HG03066 (cell line): ENCODE results near the gene RIC3.
"Not testable (repeated sequence)": the region's sequence is repeated elsewhere in the genome, so short reads cannot be mapped to it uniquely, and the experiment has no call there.

Experiments
- ATAC-seq: cut with Tn5 transposase; IDR thresholded peaks from one replicate; pipeline ENCODE4 v1.9.1; 2021; ENCODE audit warnings: low read depth; ENCODE audit not compliant: unreplicated experiment

RIC3 gene

DNA sequence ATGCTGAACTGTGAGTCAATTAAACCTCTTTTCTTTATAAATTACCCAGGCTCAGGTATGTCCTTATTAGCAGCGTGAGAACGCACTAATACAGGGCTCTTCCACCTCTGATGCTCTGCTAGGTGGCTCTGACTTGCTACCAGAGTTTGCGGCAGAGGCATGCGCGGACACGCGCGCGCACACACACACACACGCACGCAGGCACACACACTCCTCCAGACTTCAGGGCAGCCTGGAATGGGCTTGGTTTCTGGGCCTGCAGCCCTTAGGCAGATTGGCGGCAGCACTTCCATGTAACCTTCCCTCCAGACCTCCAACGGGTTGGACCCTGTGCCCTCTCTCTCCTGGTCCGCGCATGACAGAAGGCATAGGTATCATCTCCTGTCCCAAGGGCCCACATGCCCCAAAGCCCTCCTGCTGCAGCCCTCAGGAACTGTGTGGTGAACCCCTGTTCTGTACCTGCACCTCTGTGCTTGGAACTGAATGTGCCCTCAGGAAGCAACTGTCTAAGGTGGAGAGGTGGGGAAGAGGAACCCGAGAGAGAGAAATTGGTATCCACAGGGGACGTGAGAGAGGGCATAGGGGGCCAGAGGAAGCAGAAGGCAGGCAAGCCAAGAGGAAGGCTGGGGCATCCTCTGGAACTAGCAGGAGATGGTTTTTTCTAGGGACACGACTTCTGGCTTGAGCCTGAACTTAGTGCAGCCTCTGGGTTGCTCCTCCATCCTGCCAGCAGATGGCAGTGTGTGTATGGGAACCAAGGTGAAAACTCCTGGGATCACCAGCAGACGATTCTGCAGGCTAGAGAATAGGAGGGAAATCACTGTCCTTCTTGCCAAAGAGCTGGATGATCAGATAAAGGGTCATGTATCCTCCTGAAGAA, 23.4 kb upstream of the RIC3 start:
- ATAC-seq = no peak

DNA sequence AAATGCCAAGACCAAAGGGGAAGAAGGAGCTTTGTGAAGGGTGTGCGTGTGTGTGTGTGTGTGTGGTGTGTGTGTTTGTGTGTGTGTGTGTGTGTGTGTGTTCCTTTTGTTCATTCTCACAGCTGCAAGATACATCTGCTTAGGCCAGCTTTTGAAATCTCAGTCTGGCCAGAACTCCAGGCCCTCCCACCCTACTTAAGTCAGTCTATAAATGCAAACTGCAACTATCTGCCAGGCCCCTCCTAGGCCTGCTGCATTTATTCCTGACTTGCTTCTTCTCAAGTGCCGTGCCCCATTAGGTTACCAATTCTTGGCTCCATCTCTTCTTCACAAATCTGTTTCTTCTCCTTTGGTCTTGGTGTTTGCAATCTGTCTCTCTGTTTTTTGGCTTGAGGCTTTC, 21.6 kb upstream of the RIC3 start:
- no peak for ATAC-seq

DNA sequence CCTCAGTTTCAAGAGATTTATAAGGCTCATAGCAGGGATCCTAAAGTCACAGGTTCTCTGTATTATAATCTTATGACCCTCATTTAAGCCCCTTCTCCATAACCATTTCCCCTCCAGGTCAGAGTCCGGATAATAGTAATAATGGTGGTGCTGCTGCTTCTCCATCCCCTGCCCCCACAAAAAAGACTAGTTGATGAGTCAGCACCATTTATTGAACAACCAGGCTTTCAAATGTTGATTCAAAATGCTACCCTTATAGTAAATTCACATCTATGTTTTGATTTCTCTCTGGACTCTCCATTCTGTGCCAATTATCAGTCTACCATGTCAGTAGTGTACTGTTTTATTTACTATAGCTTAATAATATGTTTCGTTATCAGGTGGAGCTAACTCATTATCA, 17.6 kb upstream of the RIC3 start:
- ATAC-seq = no peak

DNA sequence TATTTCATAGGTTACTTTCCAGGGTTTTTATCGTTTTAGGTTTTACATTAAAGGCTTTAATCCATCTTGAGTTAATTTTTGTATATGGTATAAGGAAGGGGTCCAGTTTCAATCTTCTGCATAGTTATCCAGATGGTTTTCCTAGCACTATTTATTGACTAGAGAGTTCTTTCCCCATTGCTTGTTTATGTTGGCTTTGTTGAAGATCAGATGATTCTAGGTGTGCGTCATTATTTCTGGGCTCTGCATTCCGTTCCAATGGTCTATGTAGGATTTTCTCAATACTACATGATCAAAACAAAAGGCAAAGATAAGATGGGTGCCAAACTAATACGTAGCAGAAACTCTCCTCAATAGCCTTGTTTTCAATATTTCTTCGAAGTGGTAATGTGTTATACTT, 14.3 kb upstream of the RIC3 start:
- ATAC-seq = no peak

DNA sequence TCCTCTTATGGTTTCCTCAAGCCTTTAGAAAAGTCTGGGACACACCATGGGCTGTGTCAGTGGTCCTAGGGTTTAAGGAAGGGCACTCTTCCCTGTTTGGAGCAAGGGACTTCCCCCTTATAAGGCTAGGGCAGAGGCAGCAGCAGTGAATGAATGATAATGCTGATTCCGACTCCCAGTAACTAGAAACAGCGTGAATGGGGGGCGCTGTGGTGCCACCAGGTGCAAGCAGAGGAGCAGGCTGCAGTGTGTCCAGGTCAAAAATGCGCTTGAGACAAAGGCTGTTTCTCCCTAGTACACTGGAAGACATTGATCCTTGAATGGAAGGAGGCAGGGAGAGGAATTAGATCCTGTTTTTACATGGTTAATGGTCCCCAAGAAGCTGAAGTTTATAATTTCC, 11.6 kb upstream of the RIC3 start:
- no peak for ATAC-seq

DNA sequence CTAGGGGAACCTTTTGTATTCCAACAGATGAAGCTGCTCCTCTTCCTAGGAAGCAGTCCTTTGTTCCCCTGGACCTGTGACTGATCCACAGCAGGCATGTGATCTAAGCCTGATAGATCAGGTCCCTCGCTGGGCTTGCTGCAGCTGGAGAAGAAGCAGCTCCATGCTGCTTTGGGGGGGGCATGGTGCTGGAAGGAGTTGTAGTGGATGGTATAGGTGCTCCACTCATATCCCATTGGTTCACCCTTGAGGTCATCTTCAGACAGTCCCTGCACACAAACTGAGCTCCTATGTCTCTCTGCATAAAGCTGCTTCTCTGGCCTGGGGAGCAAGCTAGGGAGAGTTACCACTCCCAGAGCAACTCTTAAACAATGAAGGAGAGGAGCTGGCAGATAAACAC, 9.5 kb upstream of the RIC3 start:
- ATAC-seq = no peak

DNA sequence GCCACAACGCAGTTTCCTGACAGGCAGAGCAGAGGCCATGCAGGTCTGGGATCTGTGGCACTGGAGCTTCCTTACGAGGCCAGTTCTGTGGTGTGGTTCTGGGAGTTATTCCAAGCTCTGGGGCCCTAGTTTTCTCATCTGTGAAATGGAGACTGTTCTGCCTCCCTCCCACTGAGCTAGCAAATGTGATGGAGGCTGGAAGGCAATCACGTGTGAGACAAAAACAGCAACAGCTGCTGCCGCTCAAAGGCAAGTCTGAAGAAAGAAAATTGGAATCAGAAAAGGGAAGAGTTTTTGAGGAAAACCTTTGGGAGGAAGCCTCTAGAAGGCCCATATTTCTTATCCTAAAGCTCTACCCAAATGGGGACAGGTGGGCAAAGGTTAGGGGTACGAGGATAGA, 8.3 kb upstream of the RIC3 start:
- ATAC-seq = no peak

DNA sequence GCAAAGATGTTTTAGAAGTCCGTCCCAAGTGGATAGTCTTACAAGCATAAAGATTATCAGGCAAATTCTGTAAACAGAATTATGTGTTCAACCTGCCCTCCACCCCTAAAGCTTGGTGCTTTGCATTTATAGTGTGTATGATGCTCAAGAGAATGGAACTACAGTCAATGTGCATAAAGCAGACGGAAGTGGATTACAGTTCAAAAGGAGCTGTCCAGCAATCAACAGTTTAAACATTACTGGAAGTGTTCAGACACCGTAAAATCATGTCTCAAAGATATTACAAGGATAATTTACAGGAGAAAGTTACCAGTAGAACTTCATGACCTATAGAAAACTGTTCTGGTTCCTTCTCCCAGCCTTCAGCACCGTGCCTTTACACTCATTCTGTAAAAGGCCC, 1.0 kb downstream of the RIC3 start:
- no peak for ATAC-seq

DNA sequence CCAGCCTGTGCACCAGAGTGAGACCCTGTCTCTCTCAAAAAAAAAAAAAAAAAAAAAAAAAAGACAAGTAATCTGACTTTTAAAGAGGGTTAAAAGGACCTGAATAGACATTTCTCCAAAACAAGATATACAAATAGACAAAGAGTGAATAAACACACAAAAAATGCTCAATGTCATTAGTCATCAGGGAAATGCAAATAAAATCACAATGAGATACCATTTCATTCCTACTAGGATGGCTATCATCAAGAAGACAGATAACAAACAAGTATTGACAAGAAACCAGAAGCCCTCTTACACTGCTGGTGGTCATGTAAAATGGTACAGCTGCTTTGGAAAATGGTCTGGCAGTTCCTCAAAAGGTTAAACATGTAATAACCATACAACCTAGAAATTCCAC, 4.1 kb downstream of the RIC3 start:
- no peak for ATAC-seq

DNA sequence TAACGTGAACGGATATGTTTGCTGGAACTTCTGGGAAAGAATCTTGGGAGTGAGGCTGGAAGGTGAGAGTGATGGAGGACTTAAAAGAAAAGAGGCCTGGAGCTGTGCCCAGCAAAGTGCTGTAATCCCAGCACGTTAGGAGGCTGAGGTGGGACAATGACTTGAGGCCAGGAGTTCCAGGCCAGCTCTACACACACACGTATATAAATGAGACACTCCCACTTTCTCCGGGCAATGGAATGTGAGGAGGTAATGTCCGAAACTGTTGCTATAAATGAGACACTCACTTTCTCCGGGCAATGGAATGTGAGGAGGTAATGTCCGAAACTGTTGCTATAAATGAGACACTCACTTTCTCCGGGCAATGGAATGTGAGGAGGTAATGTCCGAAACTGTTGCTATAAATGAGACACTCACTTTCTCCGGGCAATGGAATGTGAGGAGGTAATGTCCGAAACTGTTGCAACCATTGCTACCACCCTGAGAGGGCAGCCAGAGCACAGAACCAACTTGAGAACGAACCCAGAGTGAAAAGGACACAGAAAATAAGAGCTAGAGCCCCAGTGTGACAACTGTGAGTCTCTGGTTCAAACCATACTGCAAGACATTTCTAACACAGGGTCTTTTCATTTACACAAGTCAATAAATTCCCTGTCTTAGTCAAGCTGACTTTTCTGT, 7.1 kb downstream of the RIC3 start:
- not testable (repeated sequence) for ATAC-seq

DNA sequence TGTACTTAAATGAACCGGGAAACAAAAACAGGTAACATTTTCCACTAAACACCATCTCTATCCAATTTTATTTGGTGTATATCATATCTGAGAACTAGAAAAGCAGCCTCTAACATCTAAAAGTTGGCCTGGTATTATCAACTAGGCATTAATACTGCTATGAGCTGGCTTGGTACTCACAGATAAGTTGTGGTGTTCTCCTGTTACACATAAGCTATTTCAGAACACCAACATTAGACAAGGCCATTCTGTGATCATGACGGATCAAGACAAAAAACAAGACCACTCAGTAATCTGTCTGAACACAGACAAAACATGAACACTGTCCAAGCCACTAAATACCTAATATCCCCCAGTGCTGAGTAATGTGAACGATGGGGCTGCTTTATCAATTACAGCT, 11.9 kb downstream of the RIC3 start:
- ATAC-seq = no peak

DNA sequence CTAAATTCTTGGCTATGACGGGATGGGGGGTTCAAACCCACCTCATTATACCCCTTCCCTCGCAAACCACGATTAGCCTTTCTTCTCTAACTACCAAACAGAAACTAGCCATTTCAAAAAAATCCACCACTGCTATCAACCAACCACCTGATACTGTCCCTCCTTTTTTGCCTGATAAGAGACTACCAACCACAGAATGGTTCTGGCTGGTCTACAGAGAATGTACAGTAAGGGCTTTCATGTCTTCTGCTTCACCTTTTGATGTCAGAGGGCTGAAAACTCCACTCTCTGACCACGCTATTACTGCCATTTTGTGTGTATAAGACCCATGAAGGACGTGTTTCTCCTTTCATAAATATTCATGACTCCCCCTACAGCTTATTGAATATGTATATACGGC, 19.1 kb downstream of the RIC3 start:
- no peak for ATAC-seq

DNA sequence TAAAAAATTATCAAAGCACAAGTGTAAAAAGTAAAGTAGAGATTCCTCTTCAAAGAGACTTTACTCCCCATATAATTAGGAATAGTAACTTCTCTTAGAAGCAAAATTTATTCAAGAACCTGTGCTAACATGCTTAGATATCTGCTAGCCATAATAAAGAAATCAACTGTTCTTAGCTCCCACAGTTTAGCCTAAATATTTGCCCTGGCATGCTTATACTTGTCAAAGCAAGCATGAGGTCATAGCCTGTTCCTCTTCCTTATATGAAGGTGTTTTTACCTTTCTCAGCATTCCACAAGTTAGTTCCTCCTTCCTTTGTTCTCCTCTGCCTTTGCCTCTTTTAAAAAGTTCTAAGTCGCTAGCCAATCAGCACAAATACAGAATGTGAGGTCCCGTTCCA, 30.3 kb downstream of the RIC3 start:
- ATAC-seq = no peak

DNA sequence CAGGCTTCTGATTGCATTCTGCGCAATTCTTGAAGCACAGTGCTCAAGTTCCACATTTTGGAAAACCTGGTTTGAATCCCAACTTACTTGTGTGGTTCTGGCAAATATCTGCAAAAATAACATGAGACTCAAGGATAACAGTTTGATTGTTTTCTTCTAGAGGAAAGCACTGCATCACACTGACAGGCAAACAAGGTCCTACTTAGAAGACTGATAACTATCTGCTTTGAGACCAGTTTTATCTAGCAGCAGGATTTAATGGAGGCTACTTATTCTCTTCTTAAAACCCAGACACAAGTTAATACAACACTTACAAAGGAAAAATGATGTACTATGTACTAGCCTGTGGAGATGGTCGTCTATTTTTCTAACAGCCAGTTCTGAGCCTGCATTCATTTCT, 41.4 kb downstream of the RIC3 start:
- no peak for ATAC-seq

DNA sequence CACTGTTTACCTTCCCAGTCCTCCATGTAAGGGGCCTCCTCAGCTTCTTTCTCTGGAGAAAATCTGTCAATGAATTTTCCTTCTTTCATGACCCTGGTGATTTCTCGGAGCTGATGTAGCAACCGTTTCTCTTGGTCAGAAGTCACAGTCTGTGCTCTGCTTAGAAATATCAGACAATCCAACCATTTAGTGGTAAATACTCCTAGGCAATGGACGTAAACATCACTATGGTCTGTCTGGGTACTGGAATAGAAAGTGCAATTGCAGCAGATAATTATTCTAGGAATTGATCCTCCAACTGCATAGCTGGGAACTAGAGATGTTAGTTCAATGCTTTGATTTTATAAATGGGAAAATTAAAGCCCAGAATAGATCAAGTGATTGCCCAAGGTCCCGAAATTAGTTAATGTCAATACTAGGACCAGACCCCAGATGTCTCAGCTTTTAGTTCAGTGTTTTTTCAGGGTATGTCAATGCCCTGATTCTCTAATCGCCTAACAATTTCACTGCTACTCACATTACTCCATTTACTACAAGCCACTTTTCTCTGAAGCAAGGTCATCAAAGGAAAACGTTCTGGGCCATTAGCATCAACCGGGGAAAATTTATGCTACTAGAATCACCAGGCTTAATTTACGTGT, 42.1 kb downstream of the RIC3 start:
- no peak for ATAC-seq

DNA sequence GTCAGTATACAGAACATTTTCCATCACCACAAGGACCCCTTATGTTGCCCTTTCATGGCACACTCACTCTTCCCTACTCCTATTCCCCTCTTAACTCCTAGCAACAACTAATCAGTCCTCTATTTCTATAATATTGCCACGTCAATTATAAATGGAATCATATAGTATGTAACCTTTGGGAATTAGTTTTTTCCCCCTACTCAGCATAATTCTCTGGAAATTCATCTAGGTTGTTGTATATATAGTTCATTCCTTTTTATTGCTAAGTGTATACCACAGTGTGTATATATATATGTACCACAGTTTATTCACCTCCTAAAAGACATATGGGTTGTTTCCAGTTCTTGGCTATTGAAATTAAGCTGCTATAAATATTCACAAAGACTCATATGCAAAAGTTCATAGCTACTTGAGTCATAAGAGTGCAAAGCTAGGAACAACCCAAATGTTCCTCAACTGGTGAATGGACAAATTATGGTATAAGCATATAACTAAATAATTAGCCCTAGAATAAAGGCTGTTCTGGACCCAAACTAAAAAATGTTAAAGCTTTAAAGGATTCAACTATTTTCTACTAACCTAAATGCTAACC, 46.6 kb downstream of the RIC3 start:
- no peak for ATAC-seq

DNA sequence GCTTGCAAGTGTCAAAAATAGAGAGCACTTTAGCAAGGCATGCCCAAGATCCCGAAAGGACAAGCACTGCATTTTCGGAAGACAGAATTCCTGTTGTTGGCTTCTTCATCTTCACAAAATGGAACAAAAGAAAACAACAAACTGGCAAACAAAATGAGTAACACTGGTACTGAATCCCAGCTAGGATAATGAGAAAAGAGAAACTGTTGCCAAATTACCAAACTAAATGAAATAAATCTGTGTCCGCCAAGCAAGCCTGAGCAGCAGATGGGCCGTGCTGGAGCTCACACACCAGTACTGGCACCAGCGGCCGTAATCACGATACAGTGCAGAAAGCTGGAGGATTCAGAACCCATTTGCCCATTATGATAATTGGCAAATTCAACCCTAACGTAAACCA, 57.2 kb downstream of the RIC3 start:
- ATAC-seq = no peak

DNA sequence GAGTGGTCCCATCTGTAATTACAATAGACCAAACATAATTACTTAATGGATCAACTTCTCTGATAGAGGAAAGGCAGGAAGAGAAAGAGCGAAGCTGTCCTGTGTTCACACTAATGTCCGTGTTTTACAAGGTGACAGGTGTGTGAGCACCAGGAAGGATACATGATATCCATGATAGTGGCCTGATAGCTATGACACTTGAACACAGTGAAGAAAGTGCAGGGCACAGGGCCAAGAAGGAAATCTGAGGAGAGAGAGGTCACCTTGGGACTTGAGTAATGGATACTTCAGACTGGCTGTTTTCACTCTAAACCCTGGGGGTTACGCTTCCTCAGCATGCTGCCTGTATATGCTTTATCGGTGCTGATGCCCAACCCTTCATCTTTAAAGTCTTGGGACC, 58.4 kb downstream of the RIC3 start:
- no peak for ATAC-seq

DNA sequence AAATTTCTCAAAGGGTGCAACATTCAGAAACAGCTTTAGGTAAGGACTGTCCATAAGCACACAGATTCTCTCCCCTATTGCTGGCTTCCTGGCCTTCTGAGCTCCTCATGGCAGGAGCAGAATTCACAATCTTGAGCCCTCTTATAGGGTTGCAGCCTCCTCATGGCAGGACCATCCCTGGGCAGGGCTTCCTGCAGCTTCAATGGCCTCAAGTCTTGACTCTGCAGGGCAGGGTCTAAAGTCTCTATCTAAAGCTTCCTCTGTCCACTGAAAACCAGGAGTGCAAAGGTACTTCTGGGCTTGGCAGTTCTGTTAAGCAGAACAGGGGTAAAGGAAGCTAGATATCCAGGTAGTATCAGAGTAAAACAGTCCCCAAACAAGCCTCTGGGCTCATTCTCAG, 59.1 kb downstream of the RIC3 start:
- ATAC-seq = no peak

DNA sequence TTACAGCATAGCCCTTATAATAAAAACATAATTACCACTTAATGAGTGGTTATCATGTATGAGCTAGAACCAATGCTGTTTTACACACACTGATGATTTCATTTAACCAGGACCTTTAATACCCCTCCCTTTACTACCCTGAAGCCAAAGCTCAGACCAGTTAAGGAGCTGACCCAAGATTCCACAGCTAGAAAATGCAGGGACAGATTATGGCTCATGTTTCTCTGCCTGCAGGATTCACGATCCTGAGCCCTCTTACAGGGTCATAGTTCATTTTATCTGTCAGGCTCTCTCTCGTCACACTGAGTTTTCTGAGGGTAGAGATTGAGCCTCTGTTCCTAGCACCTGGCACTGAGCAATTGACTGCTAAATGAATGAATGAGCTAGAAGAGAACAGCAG, 60.4 kb downstream of the RIC3 start:
- no peak for ATAC-seq

DNA sequence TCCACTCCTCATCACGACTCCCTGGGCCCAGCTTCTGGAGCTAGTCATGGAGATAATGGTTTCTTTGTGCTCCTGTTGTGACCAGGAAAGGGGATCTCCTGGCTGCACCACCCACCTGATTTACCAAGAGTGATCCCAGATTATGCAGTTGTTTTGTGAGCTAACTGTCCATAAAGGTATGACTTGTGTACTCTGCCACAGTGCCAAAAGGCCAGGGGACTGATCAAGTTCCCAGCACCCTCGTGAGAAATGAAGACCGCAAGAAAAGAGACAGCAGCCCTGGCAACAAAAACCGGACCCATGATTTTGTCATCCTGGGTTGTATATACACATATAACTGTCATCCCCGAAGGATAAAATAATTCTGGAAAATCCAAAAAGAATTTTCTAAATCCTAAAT, 61.2 kb downstream of the RIC3 start:
- ATAC-seq = no peak
